ENCODE measurements around the gene SCO2.
A peak's percentile ranks its signal among the peaks of the same experiment; 100 is the strongest.
"Not testable (repeated sequence)": the region's sequence is repeated elsewhere in the genome, so short reads cannot be mapped to it uniquely, and the experiment has no call there.

Gene SCO2

GRCh38 chr22:50531546-50531961, 6.2 kb upstream of the SCO2 start:
- no peak for DNase-seq

DNA sequence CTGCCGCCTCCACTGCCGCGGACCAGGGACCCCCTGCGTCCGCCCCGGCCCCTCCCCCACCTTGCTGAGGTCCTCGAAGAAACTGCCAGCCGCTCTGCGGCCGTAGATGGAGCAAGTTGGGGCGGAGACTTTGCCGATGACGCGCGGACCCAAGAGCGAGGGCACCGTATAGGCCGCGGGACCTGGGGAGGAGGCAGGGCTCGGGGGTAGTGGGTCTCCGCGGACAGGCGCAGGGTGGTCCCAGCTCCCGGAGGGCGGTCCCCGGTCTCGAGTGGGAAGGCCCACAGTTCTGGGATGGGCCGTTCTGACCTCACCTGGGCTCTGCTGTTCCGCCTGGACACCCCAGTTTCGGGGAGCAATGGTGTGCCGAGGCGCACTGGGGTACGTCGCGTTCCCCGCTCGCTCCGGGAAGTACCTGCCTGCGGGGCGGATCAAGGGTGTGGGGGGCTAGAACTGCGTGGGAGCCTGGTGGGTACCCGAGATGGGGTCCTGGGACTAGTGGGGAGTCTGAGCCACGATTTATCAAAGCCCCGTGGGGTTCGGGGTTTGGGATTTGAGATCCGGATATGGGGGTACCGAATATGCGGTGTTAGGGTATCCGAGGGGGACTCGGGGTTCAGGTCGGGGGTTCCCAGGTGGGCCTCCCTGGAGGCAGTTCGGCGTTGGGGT, 5.6 kb upstream of the SCO2 start:
- no peak for DNase-seq

- DNase-seq, result no peak
Observed at GRCh38 chr22:50530580-50530876, 5.1 kb upstream of the SCO2 start.

- no peak for DNase-seq
Observed at GRCh38 chr22:50529897-50530579, 4.6 kb upstream of the SCO2 start, which contains the start of gene TYMP. Gene TYMP (minus strand): TSS chr22:50530012. CDS start chr22:50529709, 303 bp downstream.

GRCh38 chr22:50529416-50529896, 4.1 kb upstream of the SCO2 start:
- DNase-seq, result no peak

GRCh38 chr22:50528682-50529415, 3.5 kb upstream of the SCO2 start:
- no peak for DNase-seq

GRCh38 chr22:50527921-50528681, 2.7 kb upstream of the SCO2 start:
- DNase-seq, result no peak

DNA sequence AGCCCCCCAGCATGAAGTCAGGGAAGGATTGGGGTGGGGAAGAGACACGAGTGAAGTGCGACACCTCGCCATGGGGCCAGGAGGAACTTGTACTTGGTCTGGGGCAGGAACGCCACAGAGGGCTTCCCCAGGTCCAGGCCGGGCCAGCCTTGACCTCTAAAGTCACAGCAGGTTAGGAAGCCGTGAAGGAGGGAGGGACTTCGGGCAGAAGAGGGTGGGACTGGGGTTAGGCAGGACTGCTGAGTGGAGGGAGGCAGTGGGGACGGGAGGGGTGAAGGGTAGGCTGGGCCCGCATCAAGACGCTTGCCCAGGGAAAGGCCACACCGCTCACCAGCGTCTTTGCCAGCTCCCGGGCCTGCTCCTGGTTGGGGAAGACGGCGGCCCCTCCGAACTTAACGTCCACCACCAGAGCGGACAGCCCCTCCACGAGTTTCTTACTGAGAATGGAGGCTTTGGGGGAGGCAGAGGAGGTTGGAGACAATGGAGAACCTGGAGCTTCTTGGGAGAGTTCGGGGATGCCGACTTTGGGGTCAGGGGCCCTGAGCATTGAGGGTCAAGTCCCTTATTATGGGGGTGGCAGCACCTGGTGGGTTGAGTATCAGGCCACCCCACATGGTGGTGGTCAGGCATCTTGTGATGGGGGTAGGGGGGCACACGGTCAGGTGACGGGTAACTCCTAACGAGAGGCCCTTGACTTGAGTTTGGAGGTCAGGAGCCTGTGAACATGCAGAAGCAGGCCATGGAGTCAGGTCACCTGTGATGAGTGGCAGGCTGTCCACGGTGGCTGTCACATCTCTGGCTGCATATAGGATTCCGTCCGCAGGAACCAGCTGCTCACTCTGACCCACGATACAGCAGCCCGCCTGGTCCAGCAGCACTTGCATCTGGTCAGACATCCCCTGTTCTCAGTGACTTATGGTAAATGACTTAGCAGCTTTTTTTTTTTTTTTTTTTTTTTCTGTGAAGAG, 1.7 kb upstream of the SCO2 start:
- DNase-seq, result no peak

DNA sequence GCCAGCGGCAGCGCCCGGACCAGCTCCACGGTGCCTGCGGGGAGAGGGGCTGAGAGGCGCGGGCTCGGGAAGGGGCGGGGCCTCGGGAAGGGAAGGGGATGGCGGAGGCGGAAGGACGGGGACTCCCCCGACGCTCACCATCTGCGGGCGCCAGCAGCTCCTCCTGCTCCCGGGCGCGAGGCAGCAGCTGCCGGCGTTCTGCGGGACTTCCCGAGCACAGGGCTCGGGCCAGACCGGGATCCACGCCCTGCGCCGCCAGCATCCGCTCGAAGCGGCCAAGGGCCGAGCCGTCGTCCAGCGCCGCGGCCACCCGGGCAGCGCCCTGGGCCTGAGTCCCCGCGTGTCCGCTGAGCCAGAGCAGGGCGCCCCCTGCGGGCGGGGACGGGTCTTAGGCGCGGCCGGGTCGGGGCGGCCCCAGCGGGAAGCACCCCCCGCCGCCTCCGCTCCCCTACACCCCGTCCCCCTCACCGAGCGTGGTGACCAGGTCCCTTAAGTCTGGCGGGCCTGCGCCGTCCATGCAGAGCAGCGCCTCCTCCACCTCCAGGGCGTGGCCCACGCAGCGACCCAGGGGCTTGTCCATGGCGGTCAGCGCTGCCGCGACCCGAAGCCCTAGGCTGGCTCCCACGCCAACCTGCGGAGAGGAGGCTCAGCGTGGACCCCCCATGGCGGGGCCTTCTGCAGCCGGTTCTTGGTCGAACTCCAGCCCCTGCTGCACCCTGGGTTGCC, 873 bp upstream of the SCO2 start:
- peak; percentile 66 for DNase-seq

- DNase-seq, result no peak
Observed at GRCh38 chr22:50525858-50526107, 385 bp upstream of the SCO2 start.

- no peak for DNase-seq
Observed at GRCh38 chr22:50524676-50525103, 708 bp downstream of the SCO2 start.

- DNase-seq, result no peak
Observed at GRCh38 chr22:50523806-50524675, 1.4 kb downstream of the SCO2 start.

GRCh38 chr22:50523458-50523805, 2.0 kb downstream of the SCO2 start:
- no peak for DNase-seq

GRCh38 chr22:50522806-50523438, 2.5 kb downstream of the SCO2 start:
- no peak for DNase-seq

- no peak for DNase-seq
Observed at GRCh38 chr22:50522208-50522805, 3.1 kb downstream of the SCO2 start.

DNA sequence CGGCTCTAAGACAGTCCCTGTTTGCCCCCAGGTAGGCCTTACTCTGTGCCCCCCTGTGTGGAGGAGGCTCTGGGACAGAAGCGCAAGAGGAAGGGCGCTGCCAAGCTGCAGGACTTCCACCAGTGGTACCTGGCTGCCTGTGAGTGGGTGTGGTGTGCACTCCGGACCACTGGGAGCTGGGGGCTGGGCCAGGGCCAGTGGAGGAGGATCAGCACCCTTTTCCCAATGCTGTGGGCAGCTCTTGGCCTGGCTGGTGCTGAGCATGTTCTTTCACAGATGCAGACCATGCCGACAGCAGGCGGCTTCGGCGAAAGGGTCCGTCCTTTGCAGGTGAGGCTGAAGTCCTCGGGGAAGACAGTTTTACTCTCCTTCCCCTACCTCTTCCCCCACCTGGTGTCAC, 3.7 kb downstream of the SCO2 start:
- DNase-seq, result no peak

DNA sequence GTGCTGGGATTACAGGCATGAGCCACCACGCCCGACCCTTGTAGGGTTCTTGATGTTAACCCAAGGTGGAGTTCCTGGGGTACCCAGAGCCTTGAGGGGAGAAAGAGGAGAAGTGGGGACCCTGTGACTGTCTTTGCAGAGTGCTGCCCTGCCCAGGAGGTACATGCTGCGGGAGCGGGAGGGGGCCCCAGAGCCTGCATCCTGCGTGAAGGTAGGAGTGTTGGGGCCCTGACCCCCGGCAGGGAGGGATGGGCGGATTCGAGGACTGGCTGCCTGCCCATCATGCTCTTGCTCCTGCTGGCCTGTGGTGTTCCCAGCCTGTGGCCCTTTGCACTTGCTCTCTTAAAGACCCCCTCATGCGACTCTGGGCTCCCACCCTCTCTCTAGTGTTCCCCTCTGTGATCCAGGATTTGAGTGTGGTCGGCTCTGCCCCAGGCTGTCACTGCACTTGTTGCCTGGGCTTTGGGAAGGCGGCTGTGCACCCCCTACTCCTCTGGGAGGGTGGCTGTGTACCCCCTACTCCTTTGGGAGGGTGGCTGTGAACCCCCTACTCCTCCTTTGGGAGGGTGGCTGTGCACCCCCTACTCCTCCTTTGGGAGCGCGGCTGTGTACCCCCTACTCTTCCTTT, 4.5 kb downstream of the SCO2 start:
- no peak for DNase-seq

DNA sequence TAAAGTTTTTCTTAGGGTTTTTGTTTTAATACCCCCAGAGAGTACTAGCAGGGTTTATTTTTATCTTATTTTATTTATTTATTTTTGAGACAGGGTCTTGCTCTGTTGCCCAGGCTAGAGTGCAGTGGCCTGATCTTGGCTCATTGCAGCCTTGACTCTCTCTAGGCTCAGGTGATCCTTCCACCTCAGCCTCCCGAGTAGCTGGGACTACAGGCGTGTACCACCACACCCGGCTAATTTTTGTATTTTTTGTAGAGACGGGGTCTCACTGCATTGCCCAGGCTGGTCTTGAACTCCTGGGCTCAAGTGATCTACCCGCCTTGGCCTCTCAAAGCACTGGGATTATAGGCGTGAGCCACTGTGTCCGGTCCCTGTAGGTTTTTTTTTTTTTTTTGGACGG, 5.2 kb downstream of the SCO2 start:
- not testable (repeated sequence) for DNase-seq

GRCh38 chr22:50519151-50519550, 6.2 kb downstream of the SCO2 start:
- DNase-seq, result no peak
